Endothelial cell of umbilical vein (primary cell): ENCODE measurements around the gene DAB2IP. TPM values are rescaled to one million over a fixed set of nuclear protein-coding genes. Genes with fewer than 3 reads are reported as not detected.

ENCODE experiments used
- BruUV-seq: library from RNA; stranded (reverse); fragments of 400-500 nt; replicated peaks from 2 replicates; lab custom pipeline; 2021; lab: Mats Ljungman, UMichigan
- CTCF ChIA-PET: fragments of 300-600, 350-600 bp; sonication (Branson Sonifier 250); formaldehyde crosslinking; loops from one replicate; lab custom pipeline; 2021; ENCODE audit warnings: antibody characterized with exemption, inconsistent platforms; lab: Charles Lee
- POLR2A ChIA-PET: fragments of 300-600, 350-600 bp; sonication (Branson Sonifier 250); formaldehyde crosslinking; loops from one replicate; lab custom pipeline; 2021; ENCODE audit warnings: antibody characterized with exemption, inconsistent platforms; lab: Charles Lee
- DNase-seq: peaks from one replicate; pipeline ENCODE4 v3.0.0-alpha.2; 2011; ENCODE audit warnings: low read depth, low spot score
- FAIRE-seq: peaks from 2 replicates; lab custom pipeline; 2011; peaks lifted over from hg19 to GRCh38; lab: Jason Lieb, UNC
- H2AFZ ChIP-seq: 2 replicates; pipeline ENCODE4 v1.6.0; 2012; ENCODE audit warnings: low read depth, low read length, control low read depth, inconsistent platforms
- H3K27ac ChIP-seq: 2 replicates; pipeline ENCODE4 v1.5.1; 2011; ENCODE audit warnings: low read depth, mild to moderate bottlenecking, control low read depth, low read length, moderate library complexity; ENCODE audit not compliant: insufficient read depth
- H3K27me3 ChIP-seq, 2 experiments: 2 replicates each; pipeline versions ENCODE4 v1.6.0 to v1.6.1; 2011; ENCODE audit warnings: low read length in 2 of 2, mixed read lengths in 1 of 2; ENCODE audit not compliant: control insufficient read depth in 2 of 2, insufficient read depth in 2 of 2
- H3K36me3 ChIP-seq, 2 experiments: 2 replicates in 1 of 2; 3 replicates in 1 of 2; pipeline ENCODE4 v1.5.1; 2011; ENCODE audit warnings: low read length in 2 of 2, mild to moderate bottlenecking in 1 of 2, moderate library complexity in 1 of 2; ENCODE audit not compliant: control insufficient read depth in 2 of 2, insufficient read depth in 2 of 2; ENCODE audit errors: extremely low read depth in 1 of 2
- H3K4me1 ChIP-seq: 3 replicates; pipeline ENCODE4 v1.5.1; 2011; ENCODE audit warnings: mild to moderate bottlenecking, low read length; ENCODE audit not compliant: control insufficient read depth, insufficient read depth; ENCODE audit errors: extremely low read depth
- H3K4me2 ChIP-seq: 2 replicates; pipeline ENCODE4 v1.6.1; 2011; ENCODE audit warnings: low read length, control low read depth, mixed read lengths; ENCODE audit not compliant: insufficient read depth
- H3K4me3 ChIP-seq, 3 experiments: fragments of 200-600 bp in 1 of 3; sonication (generic), shearing (Covaris generic) in 1 of 3; replicated peaks in 1 of 3; 2 replicates each; pipeline ENCODE4 v1.5.1; 2011 to 2016; ENCODE audit warnings: control low read depth in 3 of 3, low read length in 3 of 3, mild to moderate bottlenecking in 2 of 3, inconsistent platforms in 1 of 3, low read depth in 1 of 3, moderate library complexity in 1 of 3; ENCODE audit not compliant: insufficient read depth in 1 of 3
- H3K79me2 ChIP-seq: 2 replicates; pipeline ENCODE4 v1.6.0; 2012; ENCODE audit warnings: low read length, inconsistent platforms; ENCODE audit not compliant: control insufficient read depth, insufficient read depth
- H3K9ac ChIP-seq: replicated peaks from 2 replicates; pipeline ENCODE3; 2011; ENCODE audit warnings: low read length, control low read depth; ENCODE audit not compliant: insufficient read depth; ENCODE audit errors: extremely low read depth
- H3K9me1 ChIP-seq: replicated peaks from 3 replicates; pipeline ENCODE4 v1.6.0; 2011; ENCODE audit warnings: mild to moderate bottlenecking, low read length; ENCODE audit not compliant: control insufficient read depth, insufficient read depth; ENCODE audit errors: extremely low read depth
- H3K9me3 ChIP-seq: replicated peaks from 2 replicates; pipeline ENCODE4 v1.5.1; 2012; ENCODE audit warnings: low read length, inconsistent platforms; ENCODE audit not compliant: control insufficient read depth, insufficient read depth
- H4K20me1 ChIP-seq: replicated peaks from 2 replicates; pipeline ENCODE3; 2011; ENCODE audit warnings: mild to moderate bottlenecking, low read length; ENCODE audit not compliant: control insufficient read depth, insufficient read depth; ENCODE audit errors: extremely low read depth
- EZH2 ChIP-seq: IDR thresholded peaks from 2 replicates; pipeline ENCODE4 v1.6.1; 2012; ENCODE audit warnings: borderline replicate concordance, low read depth, mild to moderate bottlenecking, moderate library complexity, low read length, inconsistent platforms; ENCODE audit not compliant: severe bottlenecking
- FOS ChIP-seq: IDR thresholded peaks from 2 replicates; pipeline ENCODE4 v1.6.1; 2011; ENCODE audit warnings: mild to moderate bottlenecking, low read length, moderate library complexity, borderline replicate concordance; ENCODE audit not compliant: insufficient read depth
- GATA2 ChIP-seq: IDR thresholded peaks from 2 replicates; pipeline ENCODE4 v1.7.0; 2011; ENCODE audit warnings: low read depth, mild to moderate bottlenecking, moderate library complexity, mixed read lengths, low read length; ENCODE audit not compliant: insufficient read length, insufficient read depth
- JUN ChIP-seq: IDR thresholded peaks from 2 replicates; pipeline ENCODE4 v1.6.1; 2011; ENCODE audit warnings: borderline replicate concordance, low read depth; ENCODE audit not compliant: insufficient read length, insufficient read depth
- MYC ChIP-seq: IDR thresholded peaks from one replicate; pipeline ENCODE4 v1.6.1; 2011; ENCODE audit warnings: mild to moderate bottlenecking, low read depth, low read length
- POLR2A ChIP-seq: IDR thresholded peaks from 2 replicates; pipeline ENCODE4 v1.6.1; 2012; ENCODE audit warnings: low read depth, mild to moderate bottlenecking, control low read depth, low read length
- POLR2AphosphoS5 ChIP-seq: IDR thresholded peaks from 2 replicates; pipeline ENCODE4 v1.6.1; 2012; ENCODE audit warnings: low read depth, mild to moderate bottlenecking, control low read depth, low read length, moderate library complexity; ENCODE audit not compliant: insufficient read depth
- dilution Hi-C: fragments of 300-500 bp; cut with MboI; formaldehyde crosslinking; loops from one replicate; pipeline ENCODE4 v1.15.0; 2019; ENCODE audit warnings: low sequenced_read_pairs; ENCODE audit not compliant: extremely low pct_ligation_motif_present
- intact Hi-C: fragments of 100-400 bp; cut with micrococcal nuclease; formaldehyde crosslinking; loops from one replicate; pipeline ENCODE4 v1.10.0; 2022
- polyA plus RNA-seq, 4 experiments: library from polyadenylated mRNA; depleted of rRNA in 3 of 4; stranded (reverse) in 3 of 4; unstranded in 1 of 4; fragments of >200 nt; gene quantifications; 2 replicates each; pipeline versions ENCODE4 v1.2.1 to v1.2.3, GENCODE V29; 2011 to 2012; ENCODE audit warnings: missing spikeins in 1 of 4
- total RNA-seq: library from RNA; stranded (reverse); gene quantifications from 2 replicates; pipeline ENCODE4 v1.2.3, GENCODE V29; 2021
- TF ChIP-seq, protein P1 (sequence below): IDR thresholded peaks from 2 replicates; pipeline ENCODE4 v1.6.1; 2011; ENCODE audit not compliant: insufficient read depth, insufficient read length
- TF ChIP-seq, protein P2 (sequence below), 2 donors: IDR thresholded peaks; 1 replicate in 1 of 2; 2 replicates in 1 of 2; pipeline ENCODE4 v1.5.1; 2011; ENCODE audit warnings: low read length in 2 of 2, mild to moderate bottlenecking in 2 of 2, moderate library complexity in 2 of 2, control low read depth in 1 of 2, inconsistent platforms in 1 of 2, low read depth in 1 of 2; ENCODE audit not compliant: insufficient read depth in 1 of 2; ENCODE audit errors: extremely low read depth in 1 of 2

Gene DAB2IP
- total and polyA plus RNA-seq, 2 donors (not counting 3 experiments of a cell fraction or from before 2014, with no cell fraction given): 29.2 to 53.6 TPM

DNA sequence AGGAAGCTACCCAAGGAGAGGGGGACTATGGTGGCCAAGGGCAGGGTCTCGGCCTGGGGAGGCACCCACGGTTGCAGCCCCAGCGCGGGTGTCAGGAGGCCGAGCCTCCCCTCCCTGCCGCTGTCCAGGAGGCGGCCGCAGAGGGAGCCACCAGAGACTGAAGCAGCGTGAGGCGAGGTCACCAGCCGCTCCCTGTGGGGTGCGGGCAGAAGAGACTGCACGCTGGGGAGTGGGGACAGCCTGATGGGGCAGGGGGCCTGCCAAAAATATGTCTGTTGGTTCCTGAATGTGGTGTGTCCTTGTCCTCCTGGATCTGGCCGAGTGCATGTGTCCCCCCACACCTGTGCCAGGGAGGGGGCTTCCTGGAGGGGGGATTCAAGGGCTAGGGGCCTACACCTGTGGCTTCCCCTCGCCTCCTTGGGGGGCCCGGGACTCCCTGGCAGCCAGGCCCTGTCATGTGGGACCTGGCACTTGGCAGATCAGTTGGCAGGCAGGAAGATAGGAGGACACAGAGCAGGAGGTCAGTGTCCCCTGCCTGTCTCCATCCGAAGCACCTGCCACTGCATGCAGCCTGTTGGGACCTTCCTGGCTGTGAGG lies 131.2 kb downstream of the DAB2IP start:
- DNase-seq (no peak), FAIRE-seq (no peak)
- intact Hi-C loops: no loop called here
- Histone ChIP-seq H3K79me2 (no peaks in the 10 kb centered on the region), H3K4me3 (no peak overlapping the region), H3K9me1 (no peaks in the 10 kb centered on the region), H3K4me1 (peaks cover 4% of the 10 kb centered on the region), H3K27ac (no peak overlapping the region), H2AFZ (no peak overlapping the region), H4K20me1 (no peaks in the 10 kb centered on the region), H3K4me2 (no peak overlapping the region), H3K36me3 (peaks cover 0 to 34% of the 10 kb centered on the region in 2 experiments), H3K9ac (no peak overlapping the region), H3K27me3 (no peaks in the 10 kb centered on the region), H3K9me3 (no peaks in the 10 kb centered on the region)
- TF ChIP-seq GATA2 (no peak), MYC (no peak), POLR2AphosphoS5 (no peak), FOS (no peak), POLR2A (no peak), EZH2 (no peak), JUN (no peak)
- TF ChIP-seq, protein P1, sequence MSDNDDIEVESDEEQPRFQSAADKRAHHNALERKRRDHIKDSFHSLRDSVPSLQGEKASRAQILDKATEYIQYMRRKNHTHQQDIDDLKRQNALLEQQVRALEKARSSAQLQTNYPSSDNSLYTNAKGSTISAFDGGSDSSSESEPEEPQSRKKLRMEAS: no peak
- TF ChIP-seq, protein P2, sequence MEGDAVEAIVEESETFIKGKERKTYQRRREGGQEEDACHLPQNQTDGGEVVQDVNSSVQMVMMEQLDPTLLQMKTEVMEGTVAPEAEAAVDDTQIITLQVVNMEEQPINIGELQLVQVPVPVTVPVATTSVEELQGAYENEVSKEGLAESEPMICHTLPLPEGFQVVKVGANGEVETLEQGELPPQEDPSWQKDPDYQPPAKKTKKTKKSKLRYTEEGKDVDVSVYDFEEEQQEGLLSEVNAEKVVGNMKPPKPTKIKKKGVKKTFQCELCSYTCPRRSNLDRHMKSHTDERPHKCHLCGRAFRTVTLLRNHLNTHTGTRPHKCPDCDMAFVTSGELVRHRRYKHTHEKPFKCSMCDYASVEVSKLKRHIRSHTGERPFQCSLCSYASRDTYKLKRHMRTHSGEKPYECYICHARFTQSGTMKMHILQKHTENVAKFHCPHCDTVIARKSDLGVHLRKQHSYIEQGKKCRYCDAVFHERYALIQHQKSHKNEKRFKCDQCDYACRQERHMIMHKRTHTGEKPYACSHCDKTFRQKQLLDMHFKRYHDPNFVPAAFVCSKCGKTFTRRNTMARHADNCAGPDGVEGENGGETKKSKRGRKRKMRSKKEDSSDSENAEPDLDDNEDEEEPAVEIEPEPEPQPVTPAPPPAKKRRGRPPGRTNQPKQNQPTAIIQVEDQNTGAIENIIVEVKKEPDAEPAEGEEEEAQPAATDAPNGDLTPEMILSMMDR (IDR thresholded peaks at IDR 0.05; ENCODE audit: extremely low read depth in 1 of 2, insufficient read depth in 1 of 2, low read depth in 1 of 2, low read length in 2 of 2): no peak
- no TSS peak for BruUV-seq
- dilution Hi-C loops: no loop called here
- POLR2A ChIA-PET: no interaction called here
- CTCF ChIA-PET: no interaction called here
